ENCODE data around the gene EYS. TPM values are rescaled to one million over a fixed set of nuclear protein-coding genes. Genes with fewer than 3 reads are reported as not detected.

Gene EYS
- polyA plus RNA-seq, 2 of the 4 experiments (the other 2 are of a cell fraction), result 0.03 to 0.06 TPM

- ChIA-PET POLR2A (no interaction called here), CTCF (no interaction called here)
- 42% methylated on average over 1 of the region's 1 CpG for WGBS (ENCODE audit: missing lambda C conversion rate)
- Histone ChIP-seq H3K9me3 (no peaks in the 10 kb centered on the region), H3K4me2 (no peak overlapping the region), H3K27ac (no peak overlapping the region), H3K4me1 (no peaks in the 10 kb centered on the region), H3K4me3 (no peak overlapping the region)
- DNase-seq (ENCODE audit: low read depth in 1 of 2, low spot score in 1 of 2) (no peak), FAIRE-seq (no peak), ATAC-seq (no peak)
- TF ChIP-seq RARB (CRISPR knock-in tag; IDR thresholded peaks at IDR 0.05) (no peak), EP300 (IDR thresholded peaks at IDR 0.05) (no peak)
- TF ChIP-seq, protein P1, sequence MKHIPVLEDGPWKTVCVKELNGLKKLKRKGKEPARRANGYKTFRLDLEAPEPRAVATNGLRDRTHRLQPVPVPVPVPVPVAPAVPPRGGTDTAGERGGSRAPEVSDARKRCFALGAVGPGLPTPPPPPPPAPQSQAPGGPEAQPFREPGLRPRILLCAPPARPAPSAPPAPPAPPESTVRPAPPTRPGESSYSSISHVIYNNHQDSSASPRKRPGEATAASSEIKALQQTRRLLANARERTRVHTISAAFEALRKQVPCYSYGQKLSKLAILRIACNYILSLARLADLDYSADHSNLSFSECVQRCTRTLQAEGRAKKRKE (CRISPR knock-in tag; IDR thresholded peaks at IDR 0.05; ENCODE audit: low read depth), result no peak
- TF ChIP-seq, protein P2, sequence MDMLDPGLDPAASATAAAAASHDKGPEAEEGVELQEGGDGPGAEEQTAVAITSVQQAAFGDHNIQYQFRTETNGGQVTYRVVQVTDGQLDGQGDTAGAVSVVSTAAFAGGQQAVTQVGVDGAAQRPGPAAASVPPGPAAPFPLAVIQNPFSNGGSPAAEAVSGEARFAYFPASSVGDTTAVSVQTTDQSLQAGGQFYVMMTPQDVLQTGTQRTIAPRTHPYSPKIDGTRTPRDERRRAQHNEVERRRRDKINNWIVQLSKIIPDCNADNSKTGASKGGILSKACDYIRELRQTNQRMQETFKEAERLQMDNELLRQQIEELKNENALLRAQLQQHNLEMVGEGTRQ (IDR thresholded peaks at IDR 0.05), result no peak
These were observed 454.0 kb downstream of the EYS start for GRCh38 chr6:65253041-65253440.

- Histone ChIP-seq H3K27ac (no peak overlapping the region), H3K4me1 (no peaks in the 10 kb centered on the region), H3K9me3 (no peaks in the 10 kb centered on the region), H3K4me2 (no peak overlapping the region), H3K4me3 (no peak overlapping the region)
- DNase-seq (ENCODE audit: low read depth in 1 of 2, low spot score in 1 of 2) (no peak), FAIRE-seq (no peak), ATAC-seq (no peak)
- ChIA-PET CTCF (no interaction called here), POLR2A (no interaction called here)
- TF ChIP-seq TP53 (CRISPR knock-in tag; IDR thresholded peaks at IDR 0.05) (no peak), CTCF (IDR thresholded peaks at IDR 0.05) (no peak), CBX2 (IDR thresholded peaks at IDR 0.05; ENCODE audit: borderline replicate concordance, low read depth) (no peak), HEYL (CRISPR knock-in tag; IDR thresholded peaks at IDR 0.05) (no peak), RARB (CRISPR knock-in tag; IDR thresholded peaks at IDR 0.05) (no peak), HOXB13 (CRISPR knock-in tag; IDR thresholded peaks at IDR 0.05; ENCODE audit: low read depth) (no peak), KDM1A (IDR thresholded peaks at IDR 0.05; ENCODE audit: low read depth) (no peak), CHD4 (IDR thresholded peaks at IDR 0.05; ENCODE audit: borderline replicate concordance) (no peak), ESRRA (IDR thresholded peaks at IDR 0.05; ENCODE audit: borderline replicate concordance, low read length) (no peak), JUNB (IDR thresholded peaks at IDR 0.05) (no peak), SREBF2 (IDR thresholded peaks at IDR 0.05) (no peak), NPAS2 (CRISPR knock-in tag; IDR thresholded peaks at IDR 0.05; ENCODE audit: borderline replicate concordance) (no peak), MAFK (IDR thresholded peaks at IDR 0.05; ENCODE audit: partially characterized antibody) (no peak)
- TF ChIP-seq, protein P1 (CRISPR knock-in tag; IDR thresholded peaks at IDR 0.05; ENCODE audit: low read depth), result no peak
- TF ChIP-seq, protein P3, sequence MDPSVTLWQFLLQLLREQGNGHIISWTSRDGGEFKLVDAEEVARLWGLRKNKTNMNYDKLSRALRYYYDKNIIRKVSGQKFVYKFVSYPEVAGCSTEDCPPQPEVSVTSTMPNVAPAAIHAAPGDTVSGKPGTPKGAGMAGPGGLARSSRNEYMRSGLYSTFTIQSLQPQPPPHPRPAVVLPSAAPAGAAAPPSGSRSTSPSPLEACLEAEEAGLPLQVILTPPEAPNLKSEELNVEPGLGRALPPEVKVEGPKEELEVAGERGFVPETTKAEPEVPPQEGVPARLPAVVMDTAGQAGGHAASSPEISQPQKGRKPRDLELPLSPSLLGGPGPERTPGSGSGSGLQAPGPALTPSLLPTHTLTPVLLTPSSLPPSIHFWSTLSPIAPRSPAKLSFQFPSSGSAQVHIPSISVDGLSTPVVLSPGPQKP (IDR thresholded peaks at IDR 0.05; ENCODE audit: low read depth, low read length), result no peak
- TF ChIP-seq, protein P4, sequence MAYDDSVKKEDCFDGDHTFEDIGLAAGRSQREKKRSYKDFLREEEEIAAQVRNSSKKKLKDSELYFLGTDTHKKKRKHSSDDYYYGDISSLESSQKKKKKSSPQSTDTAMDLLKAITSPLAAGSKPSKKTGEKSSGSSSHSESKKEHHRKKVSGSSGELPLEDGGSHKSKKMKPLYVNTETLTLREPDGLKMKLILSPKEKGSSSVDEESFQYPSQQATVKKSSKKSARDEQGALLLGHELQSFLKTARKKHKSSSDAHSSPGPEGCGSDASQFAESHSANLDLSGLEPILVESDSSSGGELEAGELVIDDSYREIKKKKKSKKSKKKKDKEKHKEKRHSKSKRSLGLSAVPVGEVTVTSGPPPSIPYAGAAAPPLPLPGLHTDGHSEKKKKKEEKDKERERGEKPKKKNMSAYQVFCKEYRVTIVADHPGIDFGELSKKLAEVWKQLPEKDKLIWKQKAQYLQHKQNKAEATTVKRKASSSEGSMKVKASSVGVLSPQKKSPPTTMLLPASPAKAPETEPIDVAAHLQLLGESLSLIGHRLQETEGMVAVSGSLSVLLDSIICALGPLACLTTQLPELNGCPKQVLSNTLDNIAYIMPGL (CRISPR knock-in tag; IDR thresholded peaks at IDR 0.05; ENCODE audit: borderline replicate concordance), result no peak
These were observed 458.9 kb downstream of the EYS start for GRCh38 chr6:65248101-65248610.

All from A549 (cell line).